Uterus (tissue), 4 donors: ENCODE results near the gene CTH. TPM values are rescaled to one million over a fixed set of nuclear protein-coding genes. Genes with fewer than 3 reads are reported as not detected.

ENCODE experiments used
- DNase-seq, 2 donors: peaks; one replicate each; pipeline ENCODE4 v3.0.0-alpha.2; 2019 to 2020
- H3K27ac ChIP-seq, 2 donors: fragments of 200-600 bp; sonication (generic); 1 replicate in 1 of 2; 2 replicates in 1 of 2; pipeline ENCODE4 v1.5.1; 2016 to 2018
- H3K27me3 ChIP-seq, 2 donors: fragments of 200-600 bp; sonication (generic); one replicate each; pipeline ENCODE4 v1.5.1; 2018 to 2019; ENCODE audit warnings: control low read depth in 1 of 2
- H3K36me3 ChIP-seq, 2 donors: fragments of 200-600 bp; sonication (generic); one replicate each; pipeline ENCODE4 v1.5.1; 2019; ENCODE audit warnings: control low read depth in 1 of 2
- H3K4me1 ChIP-seq, 2 donors: fragments of 200-600 bp; sonication (generic); one replicate each; pipeline ENCODE4 v1.5.1; 2018 to 2019; ENCODE audit warnings: control low read depth in 1 of 2
- H3K4me3 ChIP-seq, 2 donors: fragments of 200-600 bp; sonication (generic); 1 replicate in 1 of 2; 2 replicates in 1 of 2; pipeline ENCODE4 v1.5.1; 2018 to 2019; ENCODE audit warnings: mild to moderate bottlenecking in 1 of 2
- H3K9me3 ChIP-seq, 2 donors: fragments of 200-600 bp; sonication (generic); one replicate each; pipeline ENCODE4 v1.5.1; 2019; ENCODE audit warnings: control low read depth in 1 of 2
- CTCF ChIP-seq, 4 experiments: fragments of 200-600 bp in 2 of 4; fragments of 450-650 bp in 2 of 4; sonication (generic) in 2 of 4; IDR thresholded peaks; one replicate each; pipeline ENCODE4 v1.5.1; 2016 to 2019; ENCODE audit warnings: antibody characterized with exemption in 4 of 4, mild to moderate bottlenecking in 2 of 4, moderate library complexity in 1 of 4
- POLR2A ChIP-seq, 2 donors: fragments of 450-650 bp; IDR thresholded peaks; one replicate each; pipeline ENCODE4 v1.6.1; 2016; ENCODE audit warnings: antibody characterized with exemption in 2 of 2, mild to moderate bottlenecking in 1 of 2, moderate library complexity in 1 of 2
- intact Hi-C: fragments of 100-400 bp; cut with DNase I; formaldehyde crosslinking; loops from one replicate; pipeline ENCODE4 v1.15.1; 2023; ENCODE audit warnings: low total_unique reads
- total RNA-seq, 4 donors: library from RNA; depleted of rRNA in 3 of 4; stranded (reverse); fragments of >200 nt in 3 of 4; gene quantifications; one replicate each; pipeline versions ENCODE4 v1.1.0 to v1.2.4, GENCODE V29; 2014 to 2023
- donor health status: DM: yes; HTN: yes; CAD: no.

The CTH gene
- total RNA-seq, 4 donors from 2014 or later, result 1.0 to 11.2 (median 3.5) TPM

- intact Hi-C loops, result no loop called here
- TF ChIP-seq CTCF (IDR thresholded peaks at IDR 0.05), result no peak
- no peak for TF ChIP-seq POLR2A (IDR thresholded peaks at IDR 0.05)
- no peaks in the 10 kb centered on the region for H3K4me1 ChIP-seq
- no peaks in the 10 kb centered on the region for H3K36me3 ChIP-seq
- no peak overlapping the region for H3K4me3 ChIP-seq
- no peaks in the 10 kb centered on the region for H3K27me3 ChIP-seq
- DNase-seq, result no peak
- H3K9me3 ChIP-seq, result no peaks in the 10 kb centered on the region
- no peak overlapping the region for H3K27ac ChIP-seq
Measured at GRCh38 chr1:70385477-70385876, 25.6 kb upstream of the CTH start.

DNA sequence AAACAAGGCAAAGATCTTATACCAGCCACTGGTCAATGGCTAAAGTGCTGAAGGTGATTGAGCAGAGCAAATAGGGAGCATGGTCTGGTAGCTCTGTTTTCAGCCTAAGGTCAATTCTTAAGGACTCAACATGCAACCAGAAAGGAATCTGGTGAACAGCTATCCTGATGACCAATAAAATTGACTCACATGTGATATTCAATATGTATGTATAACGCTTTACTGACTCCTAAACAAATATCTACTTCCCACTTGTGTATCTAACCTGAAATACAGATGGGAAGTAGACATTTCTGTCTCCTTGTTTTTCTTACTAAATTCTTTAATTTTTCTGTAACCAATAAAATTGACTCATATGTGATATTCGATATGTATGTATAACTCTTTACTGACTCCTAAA, 24.9 kb upstream of the CTH start:
- no peaks in the 10 kb centered on the region for H3K36me3 ChIP-seq
- TF ChIP-seq POLR2A (IDR thresholded peaks at IDR 0.05) (no peak), CTCF (IDR thresholded peaks at IDR 0.05) (no peak)
- no peaks in the 10 kb centered on the region for H3K9me3 ChIP-seq
- intact Hi-C loops, result no loop called here
- H3K27me3 ChIP-seq, result no peaks in the 10 kb centered on the region
- no peak overlapping the region for H3K27ac ChIP-seq
- H3K4me3 ChIP-seq, result no peak overlapping the region
- DNase-seq, result no peak
- no peaks in the 10 kb centered on the region for H3K4me1 ChIP-seq

DNA sequence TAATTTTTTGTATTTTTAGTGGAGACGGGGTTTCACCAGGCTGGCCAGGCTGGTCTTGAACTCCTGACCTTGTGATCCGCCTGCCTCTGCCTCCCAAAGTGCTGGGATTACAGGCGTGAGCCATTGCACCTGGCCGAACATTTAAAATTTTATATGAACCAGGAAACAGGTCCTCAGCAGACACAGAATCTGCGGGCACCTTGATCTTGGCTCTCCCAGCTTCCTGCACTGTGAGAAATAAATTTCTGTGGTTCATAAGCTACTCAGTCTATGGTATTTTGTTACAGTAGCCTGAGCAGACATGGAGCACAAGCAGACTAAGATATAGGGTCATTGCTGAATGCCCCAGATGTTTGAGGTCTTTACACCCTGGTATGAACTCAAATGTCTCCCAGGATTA, 23.6 kb upstream of the CTH start:
- Histone ChIP-seq H3K27ac (no peak overlapping the region), H3K27me3 (no peaks in the 10 kb centered on the region), H3K4me1 (no peaks in the 10 kb centered on the region), H3K4me3 (no peak overlapping the region), H3K9me3 (no peaks in the 10 kb centered on the region), H3K36me3 (no peaks in the 10 kb centered on the region)
- intact Hi-C loops, result no loop called here
- TF ChIP-seq CTCF (IDR thresholded peaks at IDR 0.05) (no peak), POLR2A (IDR thresholded peaks at IDR 0.05) (no peak)
- DNase-seq, result no peak

DNA sequence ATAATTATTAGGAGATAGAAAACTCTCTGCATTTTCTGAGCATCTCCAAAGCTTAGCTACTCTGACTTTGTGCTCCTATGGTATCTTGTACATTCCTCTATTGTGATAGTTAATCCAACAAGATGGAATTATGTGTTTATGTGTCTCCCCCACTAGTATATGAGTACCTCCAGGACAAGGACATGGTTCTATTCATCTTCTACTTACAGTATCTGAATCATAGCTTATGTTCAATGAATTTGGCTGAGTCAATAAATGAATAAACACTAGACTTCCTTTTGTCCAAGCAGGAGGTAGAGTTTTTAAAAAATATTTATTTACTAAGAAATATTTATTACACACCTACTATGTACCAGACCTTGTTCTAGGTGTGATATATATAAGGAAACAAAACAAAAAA, 18.4 kb upstream of the CTH start:
- Histone ChIP-seq H3K27ac (no peak overlapping the region), H3K4me3 (no peak overlapping the region), H3K9me3 (no peaks in the 10 kb centered on the region), H3K27me3 (no peaks in the 10 kb centered on the region), H3K36me3 (no peaks in the 10 kb centered on the region), H3K4me1 (no peaks in the 10 kb centered on the region)
- TF ChIP-seq POLR2A (IDR thresholded peaks at IDR 0.05) (no peak), CTCF (IDR thresholded peaks at IDR 0.05) (no peak)
- intact Hi-C loops, result no loop called here
- DNase-seq, result no peak

DNA sequence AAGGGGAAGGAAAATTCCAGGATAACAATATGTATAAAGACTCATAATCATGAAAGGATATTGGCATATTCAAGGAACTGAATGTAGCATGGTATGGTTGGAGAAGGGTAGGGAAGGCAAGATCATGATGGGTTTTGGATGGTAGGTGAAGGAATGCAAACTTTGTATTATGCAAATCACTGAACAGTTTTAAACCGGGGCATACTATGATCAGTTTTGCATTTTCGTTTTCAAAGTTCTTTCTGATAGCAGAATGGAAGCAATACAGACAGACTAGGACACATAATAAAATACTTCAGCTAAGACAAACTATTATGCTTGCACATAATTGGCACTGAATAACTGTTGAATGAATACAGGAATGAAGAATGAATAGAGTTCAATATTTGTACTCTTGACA, 14.5 kb upstream of the CTH start:
- no peaks in the 10 kb centered on the region for H3K4me1 ChIP-seq
- H3K27ac ChIP-seq, result no peak overlapping the region
- H3K27me3 ChIP-seq, result no peaks in the 10 kb centered on the region
- DNase-seq, result no peak
- intact Hi-C loops, result no loop called here
- H3K36me3 ChIP-seq, result no peaks in the 10 kb centered on the region
- no peaks in the 10 kb centered on the region for H3K9me3 ChIP-seq
- H3K4me3 ChIP-seq, result no peak overlapping the region
- TF ChIP-seq CTCF (IDR thresholded peaks at IDR 0.05) (no peak), POLR2A (IDR thresholded peaks at IDR 0.05) (no peak)
